HG02763 (cell line): ENCODE data around the gene ARHGAP18.

ENCODE experiments used
- ATAC-seq: cut with Tn5 transposase; IDR thresholded peaks from one replicate; pipeline ENCODE4 v1.9.1; 2021; ENCODE audit warnings: mild to moderate bottlenecking, moderate library complexity; ENCODE audit not compliant: unreplicated experiment

ARHGAP18 gene

DNA sequence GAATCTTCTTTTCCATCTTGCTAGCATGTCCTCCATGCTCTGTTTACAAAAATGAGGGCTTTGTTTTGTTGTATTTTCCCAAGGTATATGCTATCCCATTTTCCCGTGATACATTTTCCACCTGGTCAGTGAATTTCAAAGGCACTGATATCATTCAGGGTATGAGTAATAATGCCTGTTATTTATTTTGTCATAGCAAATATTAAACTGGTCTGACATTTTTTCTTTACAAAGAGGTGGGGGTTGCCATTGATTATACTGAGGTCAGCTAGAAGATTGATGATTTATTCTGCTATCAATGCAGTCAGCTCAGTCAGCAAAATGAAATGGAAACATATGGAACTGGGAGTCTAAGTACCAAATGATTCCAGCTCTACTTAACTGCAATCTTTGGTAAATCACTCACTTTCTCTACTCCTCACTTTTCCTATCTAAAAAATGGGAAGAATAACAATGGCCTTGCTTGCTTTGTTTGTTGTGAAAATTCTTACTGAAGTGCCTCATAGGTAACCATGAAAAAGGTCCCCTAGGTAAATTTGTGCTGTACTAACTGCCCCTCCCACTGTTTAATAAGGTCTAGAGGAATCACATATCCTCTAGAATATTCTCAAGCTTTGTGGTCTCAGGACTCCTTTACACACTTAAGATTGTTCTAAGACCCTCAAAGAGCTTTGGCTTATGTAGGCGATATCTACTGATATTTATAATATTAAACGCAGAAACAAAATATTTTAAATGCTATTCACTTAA lies 64.0 kb downstream of the ARHGAP18 start:
- ATAC-seq: no peak

DNA sequence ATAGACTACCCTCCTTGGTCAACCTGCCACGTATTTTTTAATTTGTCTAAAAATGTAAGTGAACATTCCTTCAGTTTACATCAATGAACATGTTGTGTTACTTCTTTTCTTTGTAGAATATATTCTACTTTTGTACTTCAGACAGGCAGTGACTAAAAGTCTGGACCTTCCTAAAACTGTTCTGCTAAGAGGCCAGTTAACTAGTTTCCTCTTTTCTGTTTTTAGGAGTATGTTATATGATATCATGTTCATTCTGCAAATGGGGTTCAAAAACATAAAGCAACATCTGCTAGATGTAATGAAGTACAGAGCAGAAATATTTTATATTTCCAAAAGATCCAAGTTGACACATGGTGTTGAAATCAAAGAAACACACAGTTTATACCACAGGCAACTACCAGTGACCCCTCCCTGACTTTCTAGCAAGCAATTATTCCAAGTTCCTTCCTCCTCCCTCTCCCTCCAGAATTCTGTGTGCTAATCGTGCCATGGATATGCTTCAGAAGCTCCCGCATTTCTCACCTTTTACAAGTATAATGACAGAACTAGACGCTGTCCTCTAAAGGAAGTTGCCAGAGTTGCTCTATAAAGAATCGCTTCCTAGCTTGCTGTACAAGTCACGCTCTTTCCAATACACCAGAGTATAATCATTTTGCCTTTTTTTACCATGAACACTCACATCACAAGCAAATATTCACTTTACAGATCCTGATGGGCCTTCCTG lies 64.7 kb downstream of the ARHGAP18 start:
- no peak for ATAC-seq

DNA sequence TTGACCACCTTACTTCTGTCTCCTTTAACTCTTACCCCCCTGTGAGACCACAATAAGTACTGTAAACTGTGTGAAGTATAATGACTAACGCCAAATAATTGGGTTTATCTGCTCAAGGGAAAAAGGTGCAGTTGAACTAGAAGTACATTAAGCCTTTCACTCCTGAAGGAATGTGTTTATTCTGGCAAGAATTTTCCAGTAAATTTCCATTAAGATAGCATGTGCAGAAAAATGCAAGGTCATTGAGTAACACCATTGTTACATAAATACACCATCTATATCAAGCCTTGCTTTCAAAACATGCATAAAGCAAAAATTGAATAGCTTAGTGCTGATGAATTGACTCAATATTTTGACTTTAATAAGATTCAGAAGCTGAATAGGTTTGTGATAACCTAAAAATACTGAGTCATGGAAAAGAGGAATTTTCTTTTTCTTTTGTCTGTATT lies 65.4 kb downstream of the ARHGAP18 start:
- no peak for ATAC-seq

DNA sequence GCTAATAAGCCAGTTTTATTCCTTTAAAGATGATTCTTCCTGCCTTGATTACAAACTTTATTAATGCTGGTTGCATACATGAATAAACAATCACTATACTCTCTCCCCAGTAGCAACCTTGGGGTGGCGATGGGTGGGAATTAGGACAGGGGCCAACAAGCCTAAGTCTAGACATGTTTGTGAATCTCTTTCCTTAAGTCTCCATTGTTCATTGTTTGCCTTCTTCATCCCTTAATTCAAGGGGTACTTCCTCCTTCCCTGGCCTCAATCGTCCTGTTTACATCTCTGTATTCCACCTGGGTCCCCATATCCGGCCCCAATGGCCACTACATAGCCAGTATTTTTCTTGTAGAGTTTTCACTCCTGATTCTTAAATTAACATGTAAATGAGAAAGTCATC lies 66.0 kb downstream of the ARHGAP18 start:
- ATAC-seq: no peak

DNA sequence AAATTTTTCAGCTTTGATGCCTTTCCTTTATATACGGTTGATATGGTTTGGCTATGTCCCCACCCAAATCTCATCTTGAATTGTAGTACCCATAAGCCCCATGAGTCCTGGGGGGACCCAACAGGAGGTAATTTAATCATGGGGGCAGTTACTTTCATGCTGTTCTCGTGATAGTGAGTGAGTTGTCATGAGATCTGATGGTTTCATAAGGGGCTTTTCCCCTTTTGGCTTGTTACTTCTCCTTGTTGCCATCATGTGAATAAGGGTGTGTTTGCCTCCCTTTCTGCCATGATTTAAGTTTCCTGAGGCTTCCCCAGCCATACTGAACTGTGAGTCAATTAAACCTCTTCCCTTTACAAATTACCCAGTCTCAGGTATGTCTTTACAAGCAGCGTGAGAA lies 66.8 kb downstream of the ARHGAP18 start:
- ATAC-seq: no peak

DNA sequence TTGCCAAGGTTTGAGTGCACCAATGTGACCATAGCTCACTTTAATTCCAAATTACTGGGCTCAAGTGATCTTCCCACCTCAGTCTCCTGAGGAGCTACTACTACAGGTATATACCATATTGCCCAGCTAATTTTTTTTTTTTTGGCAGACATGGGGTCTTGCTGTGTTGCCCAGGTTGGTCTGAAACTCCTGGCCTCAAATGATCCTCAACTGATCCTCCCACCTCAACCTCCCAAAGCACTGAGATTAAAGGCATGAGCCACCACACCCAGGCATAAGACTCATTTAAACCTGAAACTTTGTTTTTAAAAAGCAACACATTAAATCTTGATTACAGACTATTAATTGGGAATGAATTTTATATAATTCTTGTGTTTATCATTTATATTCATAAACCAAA lies 67.7 kb downstream of the ARHGAP18 start:
- ATAC-seq: no peak

DNA sequence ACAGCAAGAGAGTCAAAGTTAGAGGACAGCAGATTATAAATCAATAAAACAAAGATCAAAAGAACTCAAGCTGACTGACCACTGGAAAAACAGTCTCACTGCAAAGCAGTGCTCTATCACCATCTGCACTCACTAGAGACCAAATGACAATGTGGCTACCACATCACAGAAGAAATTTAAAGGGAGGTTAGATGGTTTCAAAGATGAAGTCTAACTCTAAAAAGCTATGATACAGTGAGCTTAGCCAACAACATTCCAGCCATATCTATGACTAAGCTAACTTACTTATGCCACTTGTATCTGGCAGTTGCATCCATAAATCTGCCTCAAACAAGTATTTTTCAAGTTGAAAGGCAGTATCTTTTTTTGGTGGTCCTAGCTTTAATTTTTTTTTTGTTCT lies 68.6 kb downstream of the ARHGAP18 start:
- no peak for ATAC-seq

DNA sequence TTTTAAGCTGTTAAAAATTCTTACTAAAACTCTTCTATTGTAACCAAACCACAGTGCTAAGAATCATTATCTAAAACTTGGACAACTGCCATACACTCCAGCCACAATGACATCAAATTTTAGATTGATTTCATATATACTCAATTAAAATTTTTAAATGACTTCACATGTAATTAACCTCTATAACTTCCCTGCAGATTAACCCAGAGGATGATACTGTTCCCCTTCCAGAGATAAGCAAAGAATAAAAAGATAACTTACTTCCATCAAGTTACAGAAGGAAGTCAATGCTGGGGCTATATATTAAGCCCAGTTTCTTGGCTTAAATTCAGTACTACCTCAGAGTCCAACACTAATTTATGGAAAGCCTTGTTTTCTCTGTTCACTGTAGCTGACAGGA lies 71.3 kb downstream of the ARHGAP18 start:
- ATAC-seq: no peak

DNA sequence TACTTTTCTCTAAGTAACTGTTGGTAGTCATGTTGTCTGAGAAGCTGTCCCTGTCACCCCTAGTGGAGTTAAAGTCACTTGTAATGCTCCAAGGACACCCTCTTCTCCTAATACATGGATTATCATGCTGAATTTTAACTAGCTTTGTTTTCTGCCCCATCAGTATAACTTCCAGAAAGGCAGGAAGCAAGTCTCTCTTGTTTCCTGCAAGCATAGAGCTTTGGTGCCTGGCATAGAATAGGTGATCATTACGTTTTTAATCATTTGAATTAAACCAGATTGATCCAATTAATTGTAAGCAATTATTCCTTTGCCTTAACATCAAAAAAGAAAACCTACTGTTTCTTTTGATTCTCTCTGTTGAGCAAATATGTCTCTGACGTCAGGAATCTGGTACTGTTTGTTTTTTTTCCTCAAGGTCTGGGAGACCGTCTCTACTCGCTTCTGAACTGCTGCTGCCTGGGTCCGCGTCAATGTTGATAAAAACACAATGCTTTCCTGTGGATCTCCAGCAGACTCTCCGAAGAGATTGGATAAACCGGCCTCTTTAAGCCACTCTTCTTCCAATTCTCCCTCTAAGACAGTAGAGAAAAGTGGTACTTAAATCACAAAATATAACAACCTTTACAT lies 71.8 kb downstream of the ARHGAP18 start:
- no peak for ATAC-seq

DNA sequence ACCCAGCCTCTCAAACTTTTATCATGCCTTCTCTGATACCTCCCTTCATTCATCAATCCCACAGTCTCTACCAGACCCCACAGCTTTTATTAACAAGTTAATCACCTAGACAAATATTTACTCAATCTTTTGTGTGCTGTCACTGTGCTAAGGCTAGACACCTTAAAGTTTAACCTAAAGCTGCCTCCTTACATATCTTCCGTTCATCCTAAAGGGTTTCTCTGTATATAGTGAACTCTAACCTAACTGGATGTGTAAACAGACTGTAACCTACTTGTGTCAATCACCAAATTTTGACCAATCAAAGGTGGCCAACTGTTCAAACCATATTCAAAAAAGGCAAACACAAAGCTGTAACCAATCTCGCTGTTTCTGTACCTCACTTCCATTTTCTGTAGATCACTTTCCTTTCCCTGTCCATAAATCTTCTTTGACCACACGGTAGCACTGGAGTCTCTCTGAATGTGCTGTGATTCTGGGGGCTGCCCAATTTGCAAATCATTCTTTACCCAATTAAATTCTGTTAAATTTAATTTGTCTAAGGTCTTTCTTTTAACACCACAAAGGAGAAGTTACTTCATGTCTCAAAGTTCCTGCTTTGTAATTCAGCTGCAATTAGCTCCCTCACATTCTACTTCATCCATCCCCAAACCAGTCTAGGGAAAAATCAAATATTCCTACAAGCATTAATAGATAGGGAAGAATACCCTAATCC lies 72.5 kb downstream of the ARHGAP18 start:
- ATAC-seq: no peak

DNA sequence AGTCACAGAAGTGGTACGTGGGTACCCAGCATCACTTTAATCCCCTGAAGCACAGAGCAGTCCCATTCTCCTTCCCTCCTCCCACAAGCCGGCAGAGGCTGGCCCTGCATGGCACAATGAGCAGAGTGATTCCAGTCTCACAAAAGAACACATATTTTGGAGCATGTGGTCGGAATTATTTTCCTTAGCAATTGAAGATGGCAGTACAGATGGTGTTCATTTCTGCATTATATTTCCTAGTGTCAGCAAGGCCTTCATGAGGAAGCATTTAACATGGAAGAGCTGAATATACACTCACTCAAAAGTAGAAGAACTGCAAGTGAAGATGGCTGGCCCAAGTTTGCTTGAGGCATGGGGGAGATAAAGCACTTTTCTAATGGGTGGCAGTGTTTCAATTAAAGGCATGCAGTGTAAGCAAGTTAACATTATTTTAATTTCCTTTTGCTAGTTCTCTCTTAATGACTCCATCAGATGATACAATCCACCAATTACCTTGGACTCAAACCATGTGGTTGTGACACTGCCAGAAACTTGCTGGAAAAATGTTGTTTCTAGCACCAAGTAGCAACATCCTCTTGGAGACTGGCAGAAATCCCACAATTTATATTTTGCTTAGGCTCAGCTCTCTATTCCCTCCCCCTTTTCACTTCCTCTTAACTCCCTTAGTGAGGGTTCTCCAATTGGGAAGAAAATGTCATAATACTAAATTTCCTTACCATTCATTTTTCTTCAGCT lies 74.4 kb downstream of the ARHGAP18 start:
- no peak for ATAC-seq

DNA sequence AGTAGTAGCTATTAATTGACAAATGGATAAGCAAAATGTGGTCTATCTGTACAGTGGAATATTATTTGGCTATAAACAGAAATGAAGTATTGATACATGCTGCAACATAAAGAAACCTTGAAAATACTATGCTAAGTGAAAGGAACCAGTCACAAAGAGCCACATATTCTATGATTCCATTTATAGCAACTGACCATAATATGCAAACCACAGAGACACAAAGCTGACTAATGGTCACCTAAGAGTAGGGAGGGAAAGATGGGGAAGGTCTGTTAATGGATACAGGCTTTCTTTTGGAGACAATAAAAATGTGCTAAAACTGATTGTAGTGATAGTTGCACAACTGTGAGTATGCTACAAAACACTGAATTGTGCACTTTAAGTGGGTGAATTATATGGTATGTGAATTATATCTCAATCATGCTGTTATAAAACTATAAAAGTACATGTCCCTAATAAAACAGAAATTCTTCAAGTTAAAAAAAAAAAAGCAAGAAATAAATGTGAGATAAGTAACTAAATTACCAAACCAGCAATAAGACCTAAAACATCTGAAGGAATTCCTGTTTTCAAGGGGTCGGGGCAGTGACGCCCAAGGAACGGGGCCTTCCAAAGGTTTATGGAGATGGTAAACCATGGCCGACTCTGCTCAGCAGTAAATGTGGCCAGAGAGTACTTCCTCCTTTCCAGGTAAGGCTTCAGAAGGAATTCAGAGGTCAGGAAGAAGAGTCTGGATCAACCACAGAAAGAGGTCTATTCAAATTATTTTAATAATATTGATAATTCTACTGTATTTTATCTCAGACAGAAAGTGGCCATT lies 75.4 kb downstream of the ARHGAP18 start:
- no peak for ATAC-seq

DNA sequence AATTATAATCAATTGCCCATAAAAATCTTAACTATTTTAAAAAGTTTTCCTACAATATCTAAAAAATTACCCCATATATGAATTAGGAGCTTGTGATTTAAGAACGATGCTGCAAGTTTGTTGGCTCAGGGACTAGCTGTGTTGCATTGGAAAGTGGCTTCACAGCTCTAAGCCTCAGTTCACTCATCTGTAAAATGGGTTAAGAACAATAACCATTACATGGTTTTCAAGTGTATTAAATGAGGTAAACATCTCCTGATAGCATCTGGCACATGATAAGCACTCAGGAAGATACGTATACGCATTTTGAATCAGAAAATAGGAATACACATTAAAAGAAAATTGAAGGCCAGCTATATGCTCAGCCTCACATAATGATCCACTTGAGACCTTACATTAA lies 76.4 kb downstream of the ARHGAP18 start:
- no peak for ATAC-seq

DNA sequence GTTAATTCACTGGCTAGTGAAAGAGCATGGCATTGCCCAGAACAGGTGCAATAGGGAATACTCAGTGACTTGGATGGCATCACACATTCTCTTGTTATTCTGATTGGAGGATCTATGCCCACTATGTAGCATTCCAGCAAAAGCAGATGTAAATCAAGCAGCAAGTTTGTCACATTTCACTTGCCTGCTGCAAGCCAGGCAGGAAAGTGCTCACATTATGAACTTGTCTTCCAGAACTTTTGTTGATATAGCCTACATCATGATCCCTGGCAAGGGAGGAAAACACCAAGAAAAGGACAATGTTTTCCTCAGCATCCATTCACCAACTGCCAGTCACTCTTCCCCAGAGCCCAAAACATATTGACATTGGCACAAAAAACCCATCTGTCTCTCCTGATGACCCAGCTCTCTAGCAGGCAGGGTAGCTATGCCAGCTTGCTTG lies 77.8 kb downstream of the ARHGAP18 start:
- no peak for ATAC-seq

DNA sequence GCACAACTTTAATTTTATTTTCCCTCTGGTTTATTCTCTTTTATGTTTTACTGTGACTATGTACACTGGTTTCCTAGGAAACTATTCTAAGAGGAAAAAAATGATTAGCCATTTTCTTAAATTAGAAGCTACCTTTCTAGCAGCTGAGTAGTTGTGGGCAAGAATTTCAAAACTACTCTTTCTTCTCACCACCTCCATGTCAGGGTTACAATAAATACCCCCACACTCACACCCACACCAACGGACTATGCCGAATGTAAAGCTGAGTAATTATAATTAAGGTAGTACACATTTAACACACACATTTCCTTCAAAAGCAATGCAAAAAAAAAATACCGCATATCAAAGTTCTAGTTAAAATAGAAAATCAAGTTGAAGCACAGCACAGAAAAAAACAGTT lies 78.9 kb downstream of the ARHGAP18 start:
- no peak for ATAC-seq

DNA sequence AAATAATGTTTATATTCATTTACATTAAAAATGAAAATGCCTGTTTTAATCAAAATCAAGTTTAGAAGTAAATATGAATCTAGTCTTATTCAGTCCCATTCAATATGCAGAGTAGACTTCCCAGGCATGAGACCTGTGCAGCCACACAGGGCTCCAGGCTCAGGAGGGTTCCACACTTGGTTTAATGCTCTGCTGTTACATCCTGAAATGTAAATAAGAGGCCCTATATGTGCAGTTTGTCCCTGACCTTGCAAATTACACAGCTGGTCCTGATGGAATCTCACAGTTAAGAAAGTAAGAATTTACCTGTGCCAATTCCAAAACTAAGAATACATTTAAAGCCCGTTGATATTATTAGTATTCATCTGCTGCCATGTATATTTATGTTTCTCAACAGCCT lies 79.4 kb downstream of the ARHGAP18 start:
- ATAC-seq: no peak

DNA sequence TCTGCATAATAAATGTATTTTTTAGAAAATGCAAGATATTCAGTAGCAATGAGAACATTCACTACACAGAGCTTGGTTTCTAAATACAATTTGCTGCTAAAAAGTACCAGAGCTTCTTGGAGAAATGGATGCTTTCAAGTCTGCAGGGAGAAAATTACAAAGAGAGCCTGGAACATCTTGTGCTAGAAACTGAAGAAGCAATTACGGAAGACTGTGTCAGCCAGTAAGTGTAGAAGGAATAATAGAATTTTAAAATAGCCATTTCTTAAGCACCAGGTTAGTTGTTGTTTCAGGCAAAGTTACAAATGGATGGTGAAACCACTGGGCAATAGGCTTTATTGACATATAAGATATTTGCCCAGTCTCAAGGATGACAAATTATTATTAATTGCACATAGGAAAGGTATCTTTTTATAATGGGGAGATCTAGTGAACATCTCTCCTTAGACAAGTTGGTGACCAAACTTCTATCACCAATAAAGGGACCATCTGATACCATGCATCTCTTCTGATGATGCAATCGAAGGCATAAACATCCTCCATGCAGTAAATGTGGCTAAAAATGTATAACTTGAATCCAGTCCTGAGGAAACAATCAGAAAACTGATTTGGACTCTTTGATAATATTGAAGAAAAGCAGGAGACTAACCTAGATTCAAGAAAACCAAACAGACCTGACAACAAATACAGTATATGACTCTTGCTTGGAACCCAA lies 81.7 kb downstream of the ARHGAP18 start:
- ATAC-seq: no peak

DNA sequence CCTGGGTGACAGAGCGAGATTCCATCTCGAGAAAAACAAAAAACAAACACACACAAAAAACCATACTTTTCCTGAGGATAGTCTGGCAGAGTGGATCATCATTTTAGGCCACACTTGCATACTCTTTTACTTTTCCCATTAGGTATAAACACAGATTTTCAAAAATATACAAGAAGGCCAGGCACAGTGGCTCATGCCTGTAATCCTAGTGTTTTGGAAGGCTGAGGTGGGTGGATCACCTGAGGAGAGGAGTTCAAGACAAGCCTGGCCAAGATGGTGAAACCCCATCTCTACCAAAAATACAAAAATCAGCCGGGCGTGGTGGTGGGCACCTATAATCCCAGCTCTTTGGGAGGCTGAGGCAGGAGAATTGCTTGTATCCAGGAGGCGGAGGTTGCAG lies 85.5 kb downstream of the ARHGAP18 start:
- ATAC-seq: no peak
